Thyroid gland (tissue), 4 donors: ENCODE results near the gene SEL1L.

Experiments used
- CTCF ChIP-seq, 6 experiments: fragments of 200-600 bp in 3 of 6; fragments of 450-650 bp in 3 of 6; sonication (generic) in 3 of 6; IDR thresholded peaks; one replicate each; pipeline ENCODE4 v1.5.1; 2016 to 2019; ENCODE audit warnings: antibody characterized with exemption in 6 of 6, mild to moderate bottlenecking in 2 of 6, inconsistent platforms in 1 of 6, moderate library complexity in 1 of 6
- POLR2A ChIP-seq, 2 donors: fragments of 450-650 bp; IDR thresholded peaks; one replicate each; pipeline ENCODE4 v1.6.1; 2017; ENCODE audit warnings: antibody characterized with exemption in 2 of 2, mild to moderate bottlenecking in 2 of 2, moderate library complexity in 1 of 2

GRCh38 chr14:81436296-81437138 is 97.1 kb downstream of the SEL1L start:
- TF ChIP-seq CTCF (IDR thresholded peaks at IDR 0.05) (no peak), POLR2A (IDR thresholded peaks at IDR 0.05) (peak in 1 of 2 donors; percentile 76)
